Measurements from ENCODE around the gene ARHGEF4.

The ARHGEF4 gene

GRCh38 chr2:131016826-131017741 lies 180.4 kb downstream of the ARHGEF4 start:
- DNase-seq (ENCODE audit: low read depth) = no peak

GRCh38 chr2:131022731-131023130 lies 186.0 kb downstream of the ARHGEF4 start:
- DNase-seq (ENCODE audit: low read depth) = no peak

- DNase-seq (ENCODE audit: low read depth) = no peak
These were observed 187.0 kb downstream of the ARHGEF4 start for GRCh38 chr2:131023758-131024157.

- DNase-seq (ENCODE audit: low read depth) = no peak
These were observed 190.2 kb downstream of the ARHGEF4 start for GRCh38 chr2:131026919-131027318.

GRCh38 chr2:131027566-131028528 lies 191.1 kb downstream of the ARHGEF4 start:
- no peak for DNase-seq (ENCODE audit: low read depth)

- no peak for DNase-seq (ENCODE audit: low read depth)
These were observed 193.1 kb downstream of the ARHGEF4 start for GRCh38 chr2:131029812-131030211.

- DNase-seq (ENCODE audit: low read depth) = no peak
These were observed 193.8 kb downstream of the ARHGEF4 start for GRCh38 chr2:131030478-131030971.

GRCh38 chr2:131031431-131031841 lies 194.7 kb downstream of the ARHGEF4 start:
- no peak for DNase-seq (ENCODE audit: low read depth)

- DNase-seq (ENCODE audit: low read depth) = no peak
These were observed 195.2 kb downstream of the ARHGEF4 start for GRCh38 chr2:131031875-131032274.

- no peak for DNase-seq (ENCODE audit: low read depth)
These were observed 195.7 kb downstream of the ARHGEF4 start for GRCh38 chr2:131032393-131032836.

- no peak for DNase-seq (ENCODE audit: low read depth)
These were observed 197.0 kb downstream of the ARHGEF4 start for GRCh38 chr2:131033786-131034121.

GRCh38 chr2:131034122-131035051 lies 197.7 kb downstream of the ARHGEF4 start:
- no peak for DNase-seq (ENCODE audit: low read depth)

GRCh38 chr2:131035112-131035825 lies 198.6 kb downstream of the ARHGEF4 start:
- no peak for DNase-seq (ENCODE audit: low read depth)

GRCh38 chr2:131035826-131036231 lies 199.1 kb downstream of the ARHGEF4 start:
- no peak for DNase-seq (ENCODE audit: low read depth)

- no peak for DNase-seq (ENCODE audit: low read depth)
These were observed 199.6 kb downstream of the ARHGEF4 start for GRCh38 chr2:131036269-131036668.

- no peak for DNase-seq (ENCODE audit: low read depth)
These were observed 200.1 kb downstream of the ARHGEF4 start for GRCh38 chr2:131036696-131037397.

GRCh38 chr2:131037398-131038257 lies 200.9 kb downstream of the ARHGEF4 start:
- DNase-seq (ENCODE audit: low read depth) = no peak

GRCh38 chr2:131038258-131039100 lies 201.8 kb downstream of the ARHGEF4 start:
- no peak for DNase-seq (ENCODE audit: low read depth)
